GM20000 (cell line): ENCODE measurements around the gene DSTN.

Source experiments
- DNase-seq: peaks from one replicate; pipeline ENCODE4 v3.0.0; 2012; ENCODE audit warnings: low spot score
- CTCF ChIP-seq: IDR thresholded peaks from 2 replicates; pipeline ENCODE4 v1.5.1; 2012; ENCODE audit warnings: mild to moderate bottlenecking, control low read depth; ENCODE audit errors: extremely low read depth, missing control alignments

Gene DSTN

GRCh38 chr20:17580895-17581294 lies 11.0 kb downstream of the DSTN start:
- no peak for TF ChIP-seq CTCF

GRCh38 chr20:17583126-17583525 lies 13.3 kb downstream of the DSTN start:
- DNase-seq = no peak
- TF ChIP-seq CTCF = no peak

More at GRCh38 chr20:17580895-17581294, 11.0 kb downstream of the DSTN start:
- no peak for DNase-seq

DNA sequence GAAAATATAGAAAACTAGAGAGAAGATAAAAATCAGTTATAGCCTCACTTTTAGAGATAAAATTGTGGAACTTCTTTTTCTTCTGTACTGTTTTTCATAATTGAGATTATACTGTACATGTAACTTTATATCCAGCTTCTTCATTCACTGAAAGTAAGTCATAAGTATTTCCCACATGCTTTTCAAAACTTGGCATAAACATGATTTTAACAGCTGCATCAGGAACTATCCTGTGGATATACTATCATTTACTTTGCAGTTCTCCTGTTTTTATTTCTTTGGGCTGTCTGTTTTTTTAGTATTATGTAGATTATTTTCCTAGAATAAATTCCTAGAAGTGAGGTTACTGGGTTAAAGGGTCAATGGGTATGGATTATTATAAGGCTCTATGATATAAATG lies 14.8 kb downstream of the DSTN start:
- no peak for TF ChIP-seq CTCF
- no peak for DNase-seq

- no peak for DNase-seq
- TF ChIP-seq CTCF = no peak
These were observed 16.4 kb downstream of the DSTN start for GRCh38 chr20:17586250-17586649.

DNA sequence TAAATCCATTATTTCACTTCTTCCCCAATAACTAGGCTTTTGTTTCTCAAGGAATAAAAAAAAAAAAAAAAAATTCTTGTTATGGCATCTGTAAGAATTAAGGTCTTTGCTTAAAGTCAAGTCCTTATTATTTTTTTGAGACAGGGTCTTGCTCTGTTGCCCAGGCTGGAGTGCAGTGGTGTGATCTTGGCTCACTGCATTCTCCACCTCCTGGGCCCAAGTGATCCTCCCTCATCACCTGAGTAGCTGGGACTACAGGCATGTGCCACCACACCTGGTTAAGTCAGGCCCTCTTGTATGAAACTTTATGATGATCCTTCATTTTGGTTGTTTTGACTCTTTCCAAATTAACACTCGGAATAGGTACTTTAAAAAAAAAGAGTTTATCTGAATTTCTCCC lies 17.3 kb downstream of the DSTN start:
- TF ChIP-seq CTCF = no peak
- DNase-seq = no peak

GRCh38 chr20:17587824-17588223 lies 17.9 kb downstream of the DSTN start:
- no peak for TF ChIP-seq CTCF
- DNase-seq = no peak

DNA sequence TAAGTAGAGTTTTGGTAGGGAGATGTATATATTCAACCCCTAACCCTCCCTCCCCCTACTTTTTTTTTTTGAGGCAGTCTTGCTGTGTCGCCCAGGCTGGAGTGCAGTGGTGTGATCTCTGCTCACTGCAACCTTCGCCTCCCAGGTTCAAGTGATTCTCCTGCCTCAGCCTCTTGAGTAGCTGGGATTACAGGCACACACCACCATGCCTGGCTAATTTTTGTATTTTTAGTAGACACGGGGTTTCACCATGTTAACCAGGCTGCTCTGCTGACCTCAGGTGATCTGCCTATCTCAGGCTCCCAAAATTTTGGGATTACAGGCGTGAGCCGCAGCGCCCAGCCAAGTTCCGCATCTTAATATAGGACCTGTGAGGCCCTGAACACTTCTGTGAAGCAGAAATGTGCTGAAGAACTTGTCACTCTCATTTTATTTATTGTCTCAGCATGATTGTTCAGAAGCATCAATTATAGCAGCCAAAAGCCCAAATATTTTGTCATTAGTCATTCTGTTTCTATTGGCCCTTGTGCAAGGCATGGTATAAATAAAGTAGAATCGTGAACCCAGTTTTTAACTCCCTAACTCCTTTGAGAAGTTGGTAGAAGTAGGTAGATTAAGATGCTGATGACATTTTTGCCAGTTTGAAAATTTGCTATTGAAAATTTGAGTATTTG lies 19.4 kb downstream of the DSTN start:
- TF ChIP-seq CTCF = no peak
- no peak for DNase-seq
